Stimulated activated CD4-positive, alpha-beta T cell treated with anti-CD3 and anti-CD28 coated beads, Interleukin-15, amount 100 ng/mL, for 48 hours (primary cell): ENCODE results near the gene BMPR2.

Experiments used
- DNase-seq, 2 donors: peaks; one replicate each; pipeline ENCODE4 v3.0.0-alpha.2; 2020; ENCODE audit warnings: low read depth in 2 of 2

BMPR2 gene

DNA sequence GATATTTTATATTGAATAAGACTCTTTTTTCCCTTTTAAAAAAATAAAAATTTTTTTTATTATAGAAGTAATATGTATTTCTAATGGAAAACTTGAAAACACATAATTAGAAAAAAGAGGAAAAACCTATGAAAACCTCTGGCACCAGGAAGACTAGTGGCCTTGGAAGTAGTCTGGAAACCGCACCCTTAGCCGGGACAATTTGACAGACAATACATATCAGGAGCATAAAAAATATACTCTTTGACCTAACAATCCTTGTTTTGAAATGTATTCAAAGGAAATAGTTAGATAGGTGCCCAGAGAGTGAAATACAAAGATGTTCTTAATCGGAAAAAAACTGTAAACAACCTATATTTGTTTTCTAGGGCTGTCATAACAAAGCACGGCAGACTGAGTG is 223.8 kb downstream of the BMPR2 start:
- DNase-seq = no peak

DNA sequence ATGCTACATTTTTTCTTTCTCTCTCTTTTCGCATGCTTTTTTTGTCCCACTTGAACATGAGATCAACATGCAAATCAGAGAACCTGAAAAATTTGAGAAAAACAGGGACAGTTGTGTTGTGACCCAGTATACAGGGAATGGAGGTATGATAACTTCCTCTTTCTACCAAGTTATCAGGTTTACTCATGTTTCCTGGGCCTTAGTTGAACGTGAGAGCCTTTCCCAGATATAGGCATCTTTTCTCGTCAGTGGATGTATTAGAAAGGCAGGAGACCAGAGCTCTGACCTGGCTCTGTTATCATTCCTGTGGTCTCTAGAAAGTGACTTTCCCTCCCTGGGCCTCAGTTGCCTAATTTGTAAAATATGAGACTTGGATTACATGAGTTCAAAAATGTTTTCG is 228.6 kb downstream of the BMPR2 start:
- no peak for DNase-seq

DNA sequence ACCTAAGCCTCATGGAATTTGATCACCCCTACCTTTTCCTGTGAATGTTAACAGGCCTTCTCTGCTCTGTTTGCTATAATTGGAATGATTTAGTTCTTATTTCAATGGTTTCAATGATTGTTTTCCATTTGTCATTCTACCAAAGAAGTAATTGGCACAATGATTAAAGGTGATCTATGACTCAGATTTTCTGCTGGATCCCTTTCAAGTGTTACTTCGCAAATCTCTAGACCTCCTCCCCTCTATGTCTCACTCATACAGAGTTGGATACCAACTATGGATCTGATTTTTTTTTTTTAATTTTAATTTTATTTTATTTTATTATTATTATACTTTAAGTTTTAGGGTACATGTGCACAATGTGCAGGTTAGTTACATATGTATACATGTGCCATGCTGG is 229.0 kb downstream of the BMPR2 start:
- DNase-seq = no peak

DNA sequence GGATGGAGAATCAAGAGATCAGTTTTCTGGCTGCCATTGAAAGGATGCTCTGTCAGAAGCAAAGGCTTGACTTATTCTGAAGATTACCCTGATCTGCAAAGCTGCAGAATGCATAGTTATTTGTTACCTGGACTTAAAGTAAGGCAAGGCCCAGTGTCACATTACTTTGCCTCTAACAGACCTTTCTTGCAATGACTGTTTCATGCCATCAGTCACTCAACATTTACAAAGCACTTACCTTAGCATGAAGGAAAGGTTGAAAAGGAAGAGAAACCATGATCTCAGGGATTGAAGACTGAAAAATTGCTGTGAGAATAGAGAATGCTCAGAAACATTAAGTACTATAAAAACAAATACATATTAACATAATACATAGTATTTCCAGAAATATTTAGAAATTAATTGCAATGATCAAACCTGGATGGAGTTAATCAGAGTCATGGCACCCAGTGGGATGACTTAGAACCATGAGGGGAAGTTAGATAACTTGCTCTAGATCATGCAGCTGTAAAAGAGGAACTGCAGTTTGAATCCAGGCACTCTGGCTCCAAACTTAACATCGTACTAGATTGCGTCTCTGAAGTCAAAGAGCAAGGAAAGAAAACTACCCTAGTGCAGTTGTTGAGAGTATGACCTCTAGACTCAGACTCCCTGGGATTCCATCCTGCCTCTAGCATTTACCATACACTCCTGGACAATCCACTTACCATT is 232.2 kb downstream of the BMPR2 start:
- no peak for DNase-seq

DNA sequence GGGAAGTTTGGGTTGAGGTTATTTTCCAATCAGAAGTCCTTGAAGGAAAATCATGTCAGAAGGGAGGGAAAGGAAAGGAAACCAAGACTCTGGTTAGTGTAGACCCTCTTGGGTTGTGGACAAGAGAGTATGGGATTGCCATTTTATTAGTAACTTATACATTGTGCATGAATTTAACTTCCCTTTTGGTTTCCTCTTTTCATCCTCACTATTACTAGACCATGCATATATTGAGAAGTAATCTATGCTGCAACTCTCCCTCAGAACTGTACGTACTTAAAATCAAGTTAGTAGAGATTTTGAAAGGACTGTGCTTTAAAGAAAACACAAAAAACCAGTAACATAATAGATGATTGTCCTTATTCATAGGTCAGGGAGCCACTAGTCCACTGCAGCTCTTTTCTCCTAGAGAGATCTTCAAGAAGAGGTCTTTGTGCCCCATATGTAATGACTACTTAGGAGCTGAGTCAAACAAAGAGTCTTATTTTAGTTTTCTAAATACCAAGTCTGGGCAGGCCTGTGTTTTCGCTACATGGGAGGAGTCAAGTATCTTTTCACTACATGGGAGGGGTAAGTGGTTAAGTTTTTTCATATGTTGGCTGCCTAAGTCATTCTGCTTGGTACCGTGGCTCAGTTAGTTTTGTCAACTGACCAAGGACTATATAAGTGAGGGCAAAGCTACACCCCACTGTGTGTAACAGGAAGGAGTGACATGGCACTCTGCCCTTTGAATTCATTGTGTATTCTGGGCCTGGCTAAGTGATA is 233.4 kb downstream of the BMPR2 start:
- no peak for DNase-seq

DNA sequence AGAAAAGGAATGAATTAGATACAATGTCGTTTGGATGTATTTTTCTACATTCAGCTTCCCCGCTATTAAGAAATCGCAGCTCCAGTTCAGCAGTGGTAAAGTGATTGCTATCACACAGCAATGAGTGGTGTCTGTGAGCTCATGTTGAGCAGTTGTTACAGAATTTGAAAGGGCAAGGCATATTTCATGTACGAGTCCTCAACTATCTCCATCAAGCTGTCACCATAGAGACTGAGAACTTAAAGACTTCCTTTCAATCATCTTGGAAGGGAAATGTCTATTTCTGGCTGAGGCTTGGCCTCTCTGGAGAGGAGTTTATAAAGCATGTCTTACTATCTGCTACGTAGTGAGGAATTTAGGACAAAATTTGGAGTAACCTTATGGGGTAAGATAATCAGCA is 234.3 kb downstream of the BMPR2 start:
- DNase-seq = no peak

DNA sequence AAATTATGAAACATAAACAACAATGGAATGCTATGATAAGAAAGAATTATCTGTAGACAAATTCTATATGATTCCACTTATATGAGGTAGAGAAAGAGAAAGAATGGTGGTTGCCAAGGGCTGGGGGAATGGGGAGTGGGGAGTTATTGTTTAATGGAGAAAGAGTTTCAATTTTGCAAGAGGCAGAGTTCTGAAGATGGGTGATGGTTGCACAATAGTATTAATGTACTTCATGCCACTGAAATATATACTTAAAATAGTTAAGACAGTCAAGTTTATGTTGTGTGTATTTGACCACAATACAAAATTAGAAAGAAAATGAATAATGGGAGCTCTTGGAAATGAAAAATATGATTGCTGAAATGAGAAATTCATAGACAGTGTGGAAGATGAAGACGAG is 236.0 kb downstream of the BMPR2 start:
- no peak for DNase-seq

DNA sequence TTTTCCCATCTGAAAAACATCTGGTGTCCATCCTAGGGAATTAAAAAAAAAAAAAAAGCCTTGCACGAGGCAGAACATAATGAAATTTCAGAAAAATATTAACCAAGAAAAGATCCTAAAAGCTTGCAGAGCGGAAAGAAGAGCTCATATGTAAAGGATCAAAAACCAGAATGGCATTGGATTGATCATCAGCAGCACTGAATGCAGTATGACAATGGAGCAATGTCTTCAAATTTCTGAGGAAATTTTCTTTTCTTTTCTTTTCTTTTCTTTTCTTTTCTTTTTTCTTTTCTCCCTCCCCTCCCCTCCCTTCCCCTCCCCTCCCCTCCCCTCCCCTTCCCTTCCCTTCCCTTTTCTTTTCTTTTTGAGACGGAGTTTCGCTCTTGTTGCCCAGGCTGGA is 237.4 kb downstream of the BMPR2 start:
- DNase-seq = no peak
